RWPE1 (cell line): ENCODE measurements around the gene ATP2C2.

Experiments
- CTCF ChIA-PET: fragments of 350-600 bp; sonication (Branson Sonifier 250); formaldehyde crosslinking; extraction: SDS; loops from one replicate; lab custom pipeline; 2021; lab: Yijun Ruan, JAX
- POLR2A ChIA-PET: fragments of 400-600 bp; formaldehyde crosslinking; extraction: SDS; loops from one replicate; lab custom pipeline; 2020; ENCODE audit warnings: antibody characterized with exemption; ENCODE audit not compliant: low non-redundant PET; lab: Yijun Ruan, JAX
- DNase-seq: peaks from one replicate; pipeline ENCODE4 v3.0.0; 2012; ENCODE audit warnings: low spot score
- H3K27ac ChIP-seq: fragments of 450-650 bp; 2 replicates; pipeline ENCODE4 v1.5.1; 2017
- TF ChIP-seq, protein P1 (sequence below): fragments of 450-650 bp; conservative IDR thresholded peaks from 2 replicates; pipeline ENCODE4 v1.5.1; 2017; ENCODE audit warnings: low read depth, mild to moderate bottlenecking

ATP2C2 gene

GRCh38 chr16:84475643-84476240, 107.4 kb downstream of the ATP2C2 start:
- TF ChIP-seq, protein P1, sequence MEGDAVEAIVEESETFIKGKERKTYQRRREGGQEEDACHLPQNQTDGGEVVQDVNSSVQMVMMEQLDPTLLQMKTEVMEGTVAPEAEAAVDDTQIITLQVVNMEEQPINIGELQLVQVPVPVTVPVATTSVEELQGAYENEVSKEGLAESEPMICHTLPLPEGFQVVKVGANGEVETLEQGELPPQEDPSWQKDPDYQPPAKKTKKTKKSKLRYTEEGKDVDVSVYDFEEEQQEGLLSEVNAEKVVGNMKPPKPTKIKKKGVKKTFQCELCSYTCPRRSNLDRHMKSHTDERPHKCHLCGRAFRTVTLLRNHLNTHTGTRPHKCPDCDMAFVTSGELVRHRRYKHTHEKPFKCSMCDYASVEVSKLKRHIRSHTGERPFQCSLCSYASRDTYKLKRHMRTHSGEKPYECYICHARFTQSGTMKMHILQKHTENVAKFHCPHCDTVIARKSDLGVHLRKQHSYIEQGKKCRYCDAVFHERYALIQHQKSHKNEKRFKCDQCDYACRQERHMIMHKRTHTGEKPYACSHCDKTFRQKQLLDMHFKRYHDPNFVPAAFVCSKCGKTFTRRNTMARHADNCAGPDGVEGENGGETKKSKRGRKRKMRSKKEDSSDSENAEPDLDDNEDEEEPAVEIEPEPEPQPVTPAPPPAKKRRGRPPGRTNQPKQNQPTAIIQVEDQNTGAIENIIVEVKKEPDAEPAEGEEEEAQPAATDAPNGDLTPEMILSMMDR = no peak
- ChIA-PET CTCF (no interaction called here), POLR2A (no interaction called here)
- no peak for DNase-seq
- no peak overlapping the region for H3K27ac ChIP-seq

DNA sequence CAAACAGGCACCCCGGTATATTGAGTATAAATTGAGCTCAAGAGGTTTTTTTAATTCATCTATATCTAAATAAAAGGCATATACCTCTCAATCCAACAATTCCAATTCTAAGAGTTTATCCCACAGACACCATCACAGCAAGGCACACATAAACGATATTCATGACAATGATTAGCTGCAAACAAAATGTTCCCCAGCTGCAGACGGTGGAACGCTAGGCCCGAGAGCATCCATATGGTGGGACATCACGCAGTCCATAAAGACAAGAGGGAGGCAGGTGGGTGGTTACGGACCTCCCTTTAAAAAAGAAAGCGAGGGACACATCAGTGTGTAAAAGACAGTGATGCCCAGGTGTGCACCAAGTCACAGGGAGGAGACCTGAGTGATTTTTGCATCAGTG, 108.1 kb downstream of the ATP2C2 start:
- no peak overlapping the region for H3K27ac ChIP-seq
- no peak for DNase-seq
- POLR2A ChIA-PET = no interaction called here
- TF ChIP-seq, protein P1 = no peak
- CTCF ChIA-PET = interaction anchor here (0.6 kb wide), 1 partner anchor 457 kb away, joined by 3 read pairs; no protein-coding TSS in a partner anchor

DNA sequence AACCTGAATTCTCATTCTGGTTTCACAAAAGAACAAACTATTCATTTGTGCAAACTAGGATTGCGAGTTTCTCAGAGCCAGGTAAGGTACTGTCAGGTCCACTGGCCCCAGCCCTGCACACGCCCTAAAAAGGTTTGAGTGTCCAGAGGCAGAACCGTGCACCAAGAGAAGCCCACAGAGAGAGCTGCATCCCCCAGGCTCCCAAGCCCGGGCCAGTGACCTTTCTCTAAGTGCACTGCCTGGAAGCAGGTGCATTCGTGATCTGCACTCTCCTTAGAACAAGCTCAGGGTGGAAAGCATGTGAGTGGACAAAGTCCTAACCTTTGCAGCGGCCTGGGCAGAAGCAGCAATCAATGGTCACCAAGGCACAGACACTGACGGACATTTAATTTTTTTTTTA, 109.3 kb downstream of the ATP2C2 start:
- no peak for DNase-seq
- TF ChIP-seq, protein P1 = no peak
- no peak overlapping the region for H3K27ac ChIP-seq
- ChIA-PET POLR2A (no interaction called here), CTCF (interaction anchor here (0.6 kb wide), 1 partner anchor 481 kb away, joined by 3 read pairs; no protein-coding TSS in a partner anchor)

DNA sequence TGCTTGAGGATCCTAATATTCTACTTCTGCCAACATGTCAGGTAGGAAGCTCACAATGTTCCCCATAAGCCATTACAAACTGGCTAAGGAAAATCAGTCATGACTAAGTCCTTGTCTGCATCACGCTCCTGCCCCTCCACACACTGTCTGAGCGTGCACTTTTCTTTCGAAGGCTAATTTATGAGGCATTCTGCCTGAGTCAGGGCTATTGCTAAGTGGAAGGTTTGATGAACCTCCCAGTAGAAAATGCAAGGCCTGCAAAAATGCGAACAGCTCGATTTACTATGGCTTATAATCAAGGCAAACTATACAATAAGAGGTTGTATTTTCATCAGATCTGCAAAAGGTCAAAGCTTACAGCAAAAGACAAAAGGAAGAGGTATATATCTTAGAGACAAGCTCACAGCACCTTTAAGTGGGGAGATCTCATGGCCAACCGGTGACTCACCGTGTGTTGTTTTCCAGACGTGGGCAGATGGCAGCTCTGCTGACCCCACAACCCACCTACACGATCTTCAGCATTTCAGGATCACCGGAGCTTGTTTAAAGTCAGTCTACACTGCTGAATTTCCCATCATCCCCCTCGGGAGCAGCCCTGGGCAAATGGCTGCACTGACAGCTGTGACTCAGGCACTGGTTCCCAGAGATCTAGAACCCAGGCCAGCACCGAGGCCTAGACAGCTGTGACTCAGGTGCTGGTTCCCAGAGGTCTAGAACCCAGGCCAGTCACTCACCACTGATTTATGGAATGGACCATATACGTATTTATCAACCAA, 110.0 kb downstream of the ATP2C2 start:
- ChIA-PET POLR2A (no interaction called here), CTCF (interaction anchor here (0.6 to 1.2 kb wide), 2 partner anchors 10 to 510 kb away, joined by 3 read pairs; no protein-coding TSS in a partner anchor)
- TF ChIP-seq, protein P1 = no peak
- peak overlapping the region; percentile 45; the same call in 1 of the 2 replicates for H3K27ac ChIP-seq
- DNase-seq = peak; percentile 26

DNA sequence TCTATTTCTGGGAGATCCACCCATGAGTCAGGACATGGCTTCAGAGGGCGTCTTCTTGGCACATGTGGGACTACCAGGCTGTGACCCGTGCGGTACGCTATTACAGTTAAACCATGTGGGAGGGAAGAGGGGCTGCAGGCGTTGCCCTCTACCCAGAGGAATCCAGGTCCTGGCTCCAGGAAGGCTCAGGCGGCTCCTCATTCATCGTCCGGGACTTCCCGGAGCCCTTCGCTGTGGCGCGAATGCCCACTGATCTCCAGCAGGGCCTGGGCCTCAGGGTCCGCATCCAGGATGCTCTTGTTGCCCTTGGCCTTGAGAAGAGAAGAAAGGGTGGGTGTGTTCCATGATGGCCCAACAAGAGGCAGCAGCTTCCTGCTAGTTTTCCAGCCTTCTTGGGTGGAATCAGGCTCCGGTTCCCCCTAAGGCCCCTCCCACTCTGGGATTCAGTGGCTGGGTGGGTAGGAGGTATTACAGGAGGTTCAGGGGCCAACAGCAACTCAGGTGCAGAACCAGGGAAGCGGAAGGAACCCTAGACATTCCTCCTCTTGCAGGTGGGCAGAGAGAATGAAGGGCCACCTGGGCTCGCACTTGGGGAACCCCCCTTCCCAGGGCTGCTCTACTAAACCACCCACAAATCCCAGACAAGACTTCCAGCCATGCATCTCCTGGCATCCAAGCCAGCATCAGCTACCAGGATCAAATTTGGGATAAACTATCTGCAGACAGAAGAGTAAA, 111.5 kb downstream of the ATP2C2 start:
- no peak for DNase-seq
- no peak overlapping the region for H3K27ac ChIP-seq
- TF ChIP-seq, protein P1 = no peak
- POLR2A ChIA-PET = no interaction called here
- CTCF ChIA-PET = interaction anchor here (1.1 to 2.4 kb wide), 2 partner anchors 202 to 293 kb away, joined by 4 to 9 read pairs; partner anchors contain the start of gene TAF1C
